Measurements from ENCODE around the gene TNFRSF1A.

Gene TNFRSF1A

DNA sequence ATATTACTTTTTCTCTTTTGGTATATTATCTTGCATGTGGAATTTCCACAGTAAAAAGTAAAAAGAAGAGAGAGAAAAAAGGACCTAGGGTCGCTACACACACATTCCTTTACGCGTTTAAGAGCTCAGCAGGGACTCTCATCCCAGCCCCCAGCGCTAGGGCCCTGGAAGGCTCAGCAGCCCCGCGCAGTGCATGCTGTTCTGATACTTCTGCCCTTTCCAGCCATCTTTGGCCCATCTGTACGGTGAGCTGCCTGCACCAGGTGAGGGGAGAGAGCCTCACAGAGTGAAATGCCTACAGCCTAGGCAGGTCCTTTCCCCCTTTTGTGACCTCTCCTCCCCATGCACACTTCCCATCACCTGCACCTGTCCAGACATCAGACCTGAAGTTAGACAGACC, 40.5 kb upstream of the TNFRSF1A start:
- Histone ChIP-seq H3K27ac (ENCODE audit: low read length) (no peak overlapping the region), H3K36me3 (ENCODE audit: insufficient read depth, low read length) (no peaks in the 10 kb centered on the region), H3K4me1 (ENCODE audit: insufficient read depth, low read length) (no peaks in the 10 kb centered on the region), H3K79me2 (ENCODE audit: insufficient read depth, low read length) (no peaks in the 10 kb centered on the region), H3K9me3 (ENCODE audit: insufficient read depth, low read length, severe bottlenecking) (no peaks in the 10 kb centered on the region), H3K27me3 (ENCODE audit: insufficient read depth, low read length, poor library complexity) (peaks cover 6% of the 10 kb centered on the region), H3K4me3 (ENCODE audit: low read depth in 1 of 2, low read length in 2 of 2) (no peak overlapping the region), H3K9ac (ENCODE audit: low read depth, low read length) (no peak overlapping the region), H3K4me2 (ENCODE audit: insufficient read depth, low read length) (no peak overlapping the region), H2AFZ (ENCODE audit: low read depth, low read length) (no peak overlapping the region), H4K20me1 (ENCODE audit: insufficient read depth, low read length) (no peaks in the 10 kb centered on the region)
- DNase-seq (no peak), ATAC-seq (ENCODE audit: insufficient read depth, low read depth) (no peak)
- no peak for TF ChIP-seq EZH2 (IDR thresholded peaks at IDR 0.05; ENCODE audit: borderline replicate concordance, low read depth, low read length, severe bottlenecking)
- TF ChIP-seq, protein P1, sequence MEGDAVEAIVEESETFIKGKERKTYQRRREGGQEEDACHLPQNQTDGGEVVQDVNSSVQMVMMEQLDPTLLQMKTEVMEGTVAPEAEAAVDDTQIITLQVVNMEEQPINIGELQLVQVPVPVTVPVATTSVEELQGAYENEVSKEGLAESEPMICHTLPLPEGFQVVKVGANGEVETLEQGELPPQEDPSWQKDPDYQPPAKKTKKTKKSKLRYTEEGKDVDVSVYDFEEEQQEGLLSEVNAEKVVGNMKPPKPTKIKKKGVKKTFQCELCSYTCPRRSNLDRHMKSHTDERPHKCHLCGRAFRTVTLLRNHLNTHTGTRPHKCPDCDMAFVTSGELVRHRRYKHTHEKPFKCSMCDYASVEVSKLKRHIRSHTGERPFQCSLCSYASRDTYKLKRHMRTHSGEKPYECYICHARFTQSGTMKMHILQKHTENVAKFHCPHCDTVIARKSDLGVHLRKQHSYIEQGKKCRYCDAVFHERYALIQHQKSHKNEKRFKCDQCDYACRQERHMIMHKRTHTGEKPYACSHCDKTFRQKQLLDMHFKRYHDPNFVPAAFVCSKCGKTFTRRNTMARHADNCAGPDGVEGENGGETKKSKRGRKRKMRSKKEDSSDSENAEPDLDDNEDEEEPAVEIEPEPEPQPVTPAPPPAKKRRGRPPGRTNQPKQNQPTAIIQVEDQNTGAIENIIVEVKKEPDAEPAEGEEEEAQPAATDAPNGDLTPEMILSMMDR (IDR thresholded peaks at IDR 0.05; ENCODE audit: borderline replicate concordance, extremely low read depth, low read length, poor library complexity, severe bottlenecking), result no peak

DNA sequence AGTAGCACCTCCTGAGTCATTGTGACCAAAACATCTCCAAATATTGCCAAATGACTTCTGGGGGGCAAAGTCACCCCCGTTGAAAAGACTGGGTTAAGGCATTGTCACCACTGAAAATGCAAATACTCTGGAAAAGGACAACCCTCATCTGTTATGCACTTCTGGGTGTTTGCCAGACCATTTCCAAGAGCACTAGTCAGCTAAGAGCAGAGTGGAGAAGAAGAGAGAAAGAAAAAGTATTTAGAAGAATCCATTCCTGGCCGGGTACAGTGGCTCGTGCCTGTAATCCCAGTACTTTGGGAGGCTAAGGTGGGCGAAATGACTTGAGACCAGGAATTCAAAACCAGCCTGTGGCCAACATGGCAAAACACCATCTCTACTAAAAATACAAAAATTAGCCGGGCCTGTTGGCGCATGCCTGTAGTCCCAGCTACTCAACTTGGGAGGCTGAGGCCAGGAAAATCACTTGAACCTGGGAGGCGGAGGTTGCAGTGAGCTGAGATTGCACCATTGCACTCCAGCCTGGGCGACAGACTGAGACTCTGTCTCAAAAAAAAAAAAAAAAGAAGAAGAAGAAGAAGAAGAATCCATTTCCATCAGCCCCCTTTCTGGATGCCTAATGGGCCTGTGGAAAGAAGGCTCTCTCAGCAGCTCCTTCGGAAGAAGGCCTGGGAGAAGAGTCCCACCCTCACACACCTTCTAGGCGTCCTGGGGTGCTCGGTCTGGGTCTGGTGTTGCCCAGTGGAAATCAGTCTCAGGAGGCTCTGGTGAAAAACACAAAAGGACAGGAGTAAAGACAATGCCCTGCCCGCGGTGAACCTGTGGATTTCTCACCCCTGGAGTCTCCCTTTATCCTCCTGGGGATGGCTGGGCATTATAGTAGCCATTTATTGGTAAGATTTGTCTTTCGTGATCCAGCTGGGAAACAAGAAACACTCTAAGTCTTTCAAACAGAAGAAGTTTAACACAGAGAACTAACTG, 38.6 kb upstream of the TNFRSF1A start:
- Histone ChIP-seq H3K9ac (ENCODE audit: low read depth, low read length) (no peak overlapping the region), H3K4me3 (ENCODE audit: low read depth in 1 of 2, low read length in 2 of 2) (no peak overlapping the region), H3K4me1 (ENCODE audit: insufficient read depth, low read length) (peaks cover 9% of the 10 kb centered on the region), H3K27ac (ENCODE audit: low read length) (no peak overlapping the region), H4K20me1 (ENCODE audit: insufficient read depth, low read length) (no peaks in the 10 kb centered on the region), H2AFZ (ENCODE audit: low read depth, low read length) (no peak overlapping the region), H3K4me2 (ENCODE audit: insufficient read depth, low read length) (no peak overlapping the region), H3K9me3 (ENCODE audit: insufficient read depth, low read length, severe bottlenecking) (no peaks in the 10 kb centered on the region), H3K27me3 (ENCODE audit: insufficient read depth, low read length, poor library complexity) (peaks cover 6% of the 10 kb centered on the region), H3K79me2 (ENCODE audit: insufficient read depth, low read length) (no peaks in the 10 kb centered on the region), H3K36me3 (ENCODE audit: insufficient read depth, low read length) (no peaks in the 10 kb centered on the region)
- DNase-seq, result no peak
- no peak for TF ChIP-seq EZH2 (IDR thresholded peaks at IDR 0.05; ENCODE audit: borderline replicate concordance, low read depth, low read length, severe bottlenecking)
- TF ChIP-seq, protein P1 (IDR thresholded peaks at IDR 0.05; ENCODE audit: borderline replicate concordance, extremely low read depth, low read length, poor library complexity, severe bottlenecking), result no peak
- no peak for ATAC-seq (ENCODE audit: insufficient read depth, low read depth)

DNA sequence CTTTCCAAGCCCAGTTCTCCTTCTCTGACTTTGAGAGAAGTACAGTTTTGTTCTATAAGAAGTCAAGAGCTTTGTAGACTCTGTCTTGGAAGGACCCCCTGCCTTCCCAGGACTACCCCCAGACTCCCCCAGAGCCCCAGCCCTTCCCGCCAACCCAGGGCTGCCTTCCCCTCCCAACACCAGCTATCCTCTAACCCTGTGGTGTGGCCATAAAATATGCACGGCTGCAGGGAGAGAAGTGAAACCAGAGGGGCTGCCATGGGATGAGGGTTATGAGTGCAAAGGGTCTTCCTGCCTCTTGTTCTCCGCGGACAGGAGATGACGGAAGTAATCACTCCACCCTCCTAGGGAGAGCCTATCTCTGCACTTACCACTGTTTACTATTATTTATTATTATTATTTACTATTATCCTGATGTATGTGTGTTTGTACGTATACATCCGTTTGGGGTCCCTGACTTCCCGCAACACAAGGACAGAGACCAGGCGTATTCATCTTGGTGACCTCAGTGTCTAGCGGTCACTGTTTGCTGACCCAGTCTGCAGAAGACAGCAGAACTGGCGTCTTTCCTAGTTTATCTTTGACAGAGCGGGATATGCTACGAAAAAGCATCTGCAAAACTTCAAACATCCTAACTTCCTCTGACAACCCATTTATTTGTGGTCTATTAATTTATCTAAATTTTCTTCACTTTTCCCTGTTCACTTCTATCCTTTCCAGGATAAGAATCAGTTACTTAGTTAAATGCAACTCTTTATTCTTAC, 37.0 kb upstream of the TNFRSF1A start:
- no peaks in the 10 kb centered on the region for H3K9me3 ChIP-seq (ENCODE audit: insufficient read depth, low read length, severe bottlenecking)
- no peak overlapping the region for H3K9ac ChIP-seq (ENCODE audit: low read depth, low read length)
- no peak overlapping the region for H2AFZ ChIP-seq (ENCODE audit: low read depth, low read length)
- DNase-seq (no peak), ATAC-seq (ENCODE audit: insufficient read depth, low read depth) (no peak)
- peaks cover 6% of the 10 kb centered on the region for H3K27me3 ChIP-seq (ENCODE audit: insufficient read depth, low read length, poor library complexity)
- TF ChIP-seq, protein P1 (IDR thresholded peaks at IDR 0.05; ENCODE audit: borderline replicate concordance, extremely low read depth, low read length, poor library complexity, severe bottlenecking), result no peak
- no peaks in the 10 kb centered on the region for H4K20me1 ChIP-seq (ENCODE audit: insufficient read depth, low read length)
- H3K4me3 ChIP-seq (ENCODE audit: low read depth in 1 of 2, low read length in 2 of 2), result no peak overlapping the region
- no peaks in the 10 kb centered on the region for H3K36me3 ChIP-seq (ENCODE audit: insufficient read depth, low read length)
- H3K4me2 ChIP-seq (ENCODE audit: insufficient read depth, low read length), result no peak overlapping the region
- H3K4me1 ChIP-seq (ENCODE audit: insufficient read depth, low read length), result peaks cover 9% of the 10 kb centered on the region
- no peak overlapping the region for H3K27ac ChIP-seq (ENCODE audit: low read length)
- no peaks in the 10 kb centered on the region for H3K79me2 ChIP-seq (ENCODE audit: insufficient read depth, low read length)
